Measurements from ENCODE around the gene TMEM147.
A peak's percentile ranks its signal among the peaks of the same experiment; 100 is the strongest.

The TMEM147 gene

GRCh38 chr19:35556846-35557538 is 11.6 kb downstream of the TMEM147 start:
- Histone ChIP-seq H2AK5ac (ENCODE audit: low read length) (no peak overlapping the region), H2BK5ac (ENCODE audit: low read length) (no peak overlapping the region), H3K18ac (ENCODE audit: low read length) (no peak overlapping the region), H4K8ac (ENCODE audit: low read depth, low read length) (no peak overlapping the region), H2BK15ac (replicated peaks; ENCODE audit: low read depth) (no peak overlapping the region), H3K79me1 (ENCODE audit: low read length) (no peaks in the 10 kb centered on the region), H3K4me2 (ENCODE audit: low read length) (no peak overlapping the region), H2BK120ac (ENCODE audit: low read depth, low read length) (no peak overlapping the region), H3K56ac (ENCODE audit: low read length) (peak overlapping the region; percentile 78), H3K23ac (ENCODE audit: low read length) (no peak overlapping the region), H3K27me3 (ENCODE audit: insufficient read depth, low read length, poor library complexity) (no peaks in the 10 kb centered on the region), H3K27ac (ENCODE audit: low read depth, low read length) (no peak overlapping the region), H3K79me2 (ENCODE audit: control insufficient read depth, insufficient read depth, low read length) (no peaks in the 10 kb centered on the region), H3K4ac (ENCODE audit: low read depth, low read length) (no peak overlapping the region), H3K36me3 (ENCODE audit: control insufficient read depth, insufficient read depth, low read length) (no peaks in the 10 kb centered on the region), H3K4me3 (ENCODE audit: low read length) (no peak overlapping the region), H3K4me1 (ENCODE audit: control insufficient read depth, low read depth, low read length) (no peaks in the 10 kb centered on the region), H4K5ac (ENCODE audit: low read length) (no peak overlapping the region), H3K9ac (ENCODE audit: low read length) (peak overlapping the region; percentile 42)
- WGBS (ENCODE audit: extremely low coverage, insufficient coverage, low lambda C conversion rate), result no CpG with 5 or more reads among the region's 16 CpGs
- DNase-seq, result no peak

- WGBS (ENCODE audit: extremely low coverage, insufficient coverage, low lambda C conversion rate), result no CpG with 5 or more reads among the region's 60 CpGs
- peak overlapping the region; percentile 66 for H3K4me3 ChIP-seq (ENCODE audit: low read length)
- H3K36me3 ChIP-seq (ENCODE audit: control insufficient read depth, insufficient read depth, low read length), result no peaks in the 10 kb centered on the region
- DNase-seq, result peak; percentile 96
- no peak overlapping the region for H2BK5ac ChIP-seq (ENCODE audit: low read length)
- no peak overlapping the region for H3K27ac ChIP-seq (ENCODE audit: low read depth, low read length)
- no peak overlapping the region for H2BK120ac ChIP-seq (ENCODE audit: low read depth, low read length)
- H3K56ac ChIP-seq (ENCODE audit: low read length), result peak overlapping the region; percentile 88
- H3K79me2 ChIP-seq (ENCODE audit: control insufficient read depth, insufficient read depth, low read length), result no peaks in the 10 kb centered on the region
- H4K5ac ChIP-seq (ENCODE audit: low read length), result no peak overlapping the region
- H3K79me1 ChIP-seq (ENCODE audit: low read length), result no peaks in the 10 kb centered on the region
- peak overlapping the region; percentile 98 for H3K4me2 ChIP-seq (ENCODE audit: low read length)
- no peak overlapping the region for H3K18ac ChIP-seq (ENCODE audit: low read length)
- H3K23ac ChIP-seq (ENCODE audit: low read length), result no peak overlapping the region
- H3K9ac ChIP-seq (ENCODE audit: low read length), result peak overlapping the region; percentile 54
- no peak overlapping the region for H4K8ac ChIP-seq (ENCODE audit: low read depth, low read length)
- no peak overlapping the region for H3K4ac ChIP-seq (ENCODE audit: low read depth, low read length)
- no peak overlapping the region for H2BK15ac ChIP-seq (replicated peaks; ENCODE audit: low read depth)
- H3K27me3 ChIP-seq (ENCODE audit: insufficient read depth, low read length, poor library complexity), result no peaks in the 10 kb centered on the region
- no peaks in the 10 kb centered on the region for H3K4me1 ChIP-seq (ENCODE audit: control insufficient read depth, low read depth, low read length)
- H2AK5ac ChIP-seq (ENCODE audit: low read length), result no peak overlapping the region
Measured at GRCh38 chr19:35557539-35558399, 12.3 kb downstream of the TMEM147 start.

- H2BK5ac ChIP-seq (ENCODE audit: low read length), result no peak overlapping the region
- no peak overlapping the region for H3K56ac ChIP-seq (ENCODE audit: low read length)
- H3K4me2 ChIP-seq (ENCODE audit: low read length), result peak overlapping the region; percentile 42
- H3K4ac ChIP-seq (ENCODE audit: low read depth, low read length), result no peak overlapping the region
- H3K79me2 ChIP-seq (ENCODE audit: control insufficient read depth, insufficient read depth, low read length), result no peaks in the 10 kb centered on the region
- H3K27ac ChIP-seq (ENCODE audit: low read depth, low read length), result no peak overlapping the region
- H2BK120ac ChIP-seq (ENCODE audit: low read depth, low read length), result no peak overlapping the region
- H3K4me3 ChIP-seq (ENCODE audit: low read length), result no peak overlapping the region
- no peaks in the 10 kb centered on the region for H3K36me3 ChIP-seq (ENCODE audit: control insufficient read depth, insufficient read depth, low read length)
- H3K4me1 ChIP-seq (ENCODE audit: control insufficient read depth, low read depth, low read length), result no peaks in the 10 kb centered on the region
- no peak overlapping the region for H3K18ac ChIP-seq (ENCODE audit: low read length)
- H4K8ac ChIP-seq (ENCODE audit: low read depth, low read length), result no peak overlapping the region
- no peak overlapping the region for H4K5ac ChIP-seq (ENCODE audit: low read length)
- H3K79me1 ChIP-seq (ENCODE audit: low read length), result no peaks in the 10 kb centered on the region
- H2BK15ac ChIP-seq (replicated peaks; ENCODE audit: low read depth), result no peak overlapping the region
- no CpG with 5 or more reads among the region's 53 CpGs for WGBS (ENCODE audit: extremely low coverage, insufficient coverage, low lambda C conversion rate)
- H3K23ac ChIP-seq (ENCODE audit: low read length), result no peak overlapping the region
- DNase-seq, result no peak
- no peak overlapping the region for H2AK5ac ChIP-seq (ENCODE audit: low read length)
- H3K9ac ChIP-seq (ENCODE audit: low read length), result no peak overlapping the region
- H3K27me3 ChIP-seq (ENCODE audit: insufficient read depth, low read length, poor library complexity), result no peaks in the 10 kb centered on the region
Measured at GRCh38 chr19:35558400-35559280, 13.2 kb downstream of the TMEM147 start.

GRCh38 chr19:35559281-35559659 is 13.8 kb downstream of the TMEM147 start:
- Histone ChIP-seq H3K4me1 (ENCODE audit: control insufficient read depth, low read depth, low read length) (no peaks in the 10 kb centered on the region), H3K79me1 (ENCODE audit: low read length) (no peaks in the 10 kb centered on the region), H4K8ac (ENCODE audit: low read depth, low read length) (no peak overlapping the region), H3K27me3 (ENCODE audit: insufficient read depth, low read length, poor library complexity) (no peaks in the 10 kb centered on the region), H2AK5ac (ENCODE audit: low read length) (no peak overlapping the region), H3K36me3 (ENCODE audit: control insufficient read depth, insufficient read depth, low read length) (no peaks in the 10 kb centered on the region), H3K27ac (ENCODE audit: low read depth, low read length) (no peak overlapping the region), H3K4me3 (ENCODE audit: low read length) (no peak overlapping the region), H2BK15ac (replicated peaks; ENCODE audit: low read depth) (no peak overlapping the region), H3K79me2 (ENCODE audit: control insufficient read depth, insufficient read depth, low read length) (no peaks in the 10 kb centered on the region), H2BK5ac (ENCODE audit: low read length) (no peak overlapping the region), H3K4ac (ENCODE audit: low read depth, low read length) (no peak overlapping the region), H2BK120ac (ENCODE audit: low read depth, low read length) (no peak overlapping the region), H3K56ac (ENCODE audit: low read length) (no peak overlapping the region), H3K4me2 (ENCODE audit: low read length) (no peak overlapping the region), H4K5ac (ENCODE audit: low read length) (no peak overlapping the region), H3K9ac (ENCODE audit: low read length) (no peak overlapping the region), H3K23ac (ENCODE audit: low read length) (no peak overlapping the region), H3K18ac (ENCODE audit: low read length) (no peak overlapping the region)
- no peak for DNase-seq
- WGBS (ENCODE audit: extremely low coverage, insufficient coverage, low lambda C conversion rate), result no CpG with 5 or more reads among the region's 11 CpGs

- Histone ChIP-seq H3K79me2 (ENCODE audit: control insufficient read depth, insufficient read depth, low read length) (no peaks in the 10 kb centered on the region), H3K4me2 (ENCODE audit: low read length) (no peak overlapping the region), H3K79me1 (ENCODE audit: low read length) (no peaks in the 10 kb centered on the region), H3K23ac (ENCODE audit: low read length) (no peak overlapping the region), H3K9ac (ENCODE audit: low read length) (no peak overlapping the region), H3K4me3 (ENCODE audit: low read length) (no peak overlapping the region), H3K18ac (ENCODE audit: low read length) (no peak overlapping the region), H2BK15ac (replicated peaks; ENCODE audit: low read depth) (no peak overlapping the region), H4K8ac (ENCODE audit: low read depth, low read length) (no peak overlapping the region), H3K4me1 (ENCODE audit: control insufficient read depth, low read depth, low read length) (no peaks in the 10 kb centered on the region), H2AK5ac (ENCODE audit: low read length) (no peak overlapping the region), H3K56ac (ENCODE audit: low read length) (no peak overlapping the region), H4K5ac (ENCODE audit: low read length) (no peak overlapping the region), H3K4ac (ENCODE audit: low read depth, low read length) (no peak overlapping the region), H3K27ac (ENCODE audit: low read depth, low read length) (no peak overlapping the region), H3K27me3 (ENCODE audit: insufficient read depth, low read length, poor library complexity) (no peaks in the 10 kb centered on the region), H3K36me3 (ENCODE audit: control insufficient read depth, insufficient read depth, low read length) (no peaks in the 10 kb centered on the region), H2BK5ac (ENCODE audit: low read length) (no peak overlapping the region), H2BK120ac (ENCODE audit: low read depth, low read length) (no peak overlapping the region)
- WGBS (ENCODE audit: extremely low coverage, insufficient coverage, low lambda C conversion rate), result no CpG with 5 or more reads among the region's 23 CpGs
- no peak for DNase-seq
Measured at GRCh38 chr19:35559781-35560180, 14.4 kb downstream of the TMEM147 start.
